ENCODE measurements around the gene DPAGT1. TPM values are rescaled to one million over a fixed set of nuclear protein-coding genes. Genes with fewer than 3 reads are reported as not detected.
A peak's percentile ranks its signal among the peaks of the same experiment; 100 is the strongest.

The DPAGT1 gene
- total RNA-seq, 1 donor from 2014 or later, result 15.4 TPM

- DNase-seq, result no peak
- Histone ChIP-seq H3K4me1 (peaks cover 26% of the 10 kb centered on the region), H3K27me3 (ENCODE audit: low read depth) (no peaks in the 10 kb centered on the region), H3K4me3 (no peak overlapping the region), H3K36me3 (peaks cover 27% of the 10 kb centered on the region), H3K9me3 (replicated peaks) (no peaks in the 10 kb centered on the region), H3K27ac (replicated peaks) (no peak overlapping the region)
- TF ChIP-seq CTCF (IDR thresholded peaks at IDR 0.05; ENCODE audit: borderline replicate concordance), result no peak
- intact Hi-C loops (cut with micrococcal nuclease), result no loop called here
Measured at GRCh38 chr11:119118227-119118626, 16.6 kb upstream of the DPAGT1 start.

- intact Hi-C loops (cut with micrococcal nuclease), result no loop called here
- peaks cover 15% of the 10 kb centered on the region for H3K4me1 ChIP-seq
- no peaks in the 10 kb centered on the region for H3K27me3 ChIP-seq (ENCODE audit: low read depth)
- H3K27ac ChIP-seq (replicated peaks), result no peak overlapping the region
- no peak for TF ChIP-seq CTCF (IDR thresholded peaks at IDR 0.05; ENCODE audit: borderline replicate concordance)
- H3K9me3 ChIP-seq (replicated peaks), result no peaks in the 10 kb centered on the region
- peaks cover 38% of the 10 kb centered on the region for H3K36me3 ChIP-seq
- H3K4me3 ChIP-seq, result no peak overlapping the region
- DNase-seq, result no peak
Measured at GRCh38 chr11:119117004-119117706, 15.5 kb upstream of the DPAGT1 start.

GRCh38 chr11:119116601-119117000 lies 14.9 kb upstream of the DPAGT1 start:
- peak overlapping the region; percentile 2 for H3K4me3 ChIP-seq
- no peak for DNase-seq
- peak overlapping the region; percentile 18 for H3K27ac ChIP-seq (replicated peaks)
- intact Hi-C loops (cut with micrococcal nuclease), result no loop called here
- H3K9me3 ChIP-seq (replicated peaks), result no peaks in the 10 kb centered on the region
- peaks cover 43% of the 10 kb centered on the region for H3K36me3 ChIP-seq
- no peaks in the 10 kb centered on the region for H3K27me3 ChIP-seq (ENCODE audit: low read depth)
- peaks cover 10% of the 10 kb centered on the region for H3K4me1 ChIP-seq
- TF ChIP-seq CTCF (IDR thresholded peaks at IDR 0.05; ENCODE audit: borderline replicate concordance), result no peak

- H3K4me3 ChIP-seq, result peak overlapping the region; percentile 2
- H3K9me3 ChIP-seq (replicated peaks), result no peaks in the 10 kb centered on the region
- H3K27me3 ChIP-seq (ENCODE audit: low read depth), result no peaks in the 10 kb centered on the region
- intact Hi-C loops (cut with micrococcal nuclease), result no loop called here
- peak overlapping the region; percentile 18 for H3K27ac ChIP-seq (replicated peaks)
- H3K36me3 ChIP-seq, result peaks cover 47% of the 10 kb centered on the region
- H3K4me1 ChIP-seq, result peaks cover 8% of the 10 kb centered on the region
- TF ChIP-seq CTCF (IDR thresholded peaks at IDR 0.05; ENCODE audit: borderline replicate concordance), result no peak
- DNase-seq, result no peak
Measured at GRCh38 chr11:119116235-119116594, 14.6 kb upstream of the DPAGT1 start.

- H3K27ac ChIP-seq (replicated peaks), result peak overlapping the region; percentile 18
- H3K9me3 ChIP-seq (replicated peaks), result no peaks in the 10 kb centered on the region
- H3K4me1 ChIP-seq, result peaks cover 4% of the 10 kb centered on the region
- peak; percentile 56 for DNase-seq
- H3K27me3 ChIP-seq (ENCODE audit: low read depth), result no peaks in the 10 kb centered on the region
- H3K36me3 ChIP-seq, result peaks cover 52% of the 10 kb centered on the region
- H3K4me3 ChIP-seq, result peak overlapping the region; percentile 4
- no peak for TF ChIP-seq CTCF (IDR thresholded peaks at IDR 0.05; ENCODE audit: borderline replicate concordance)
- intact Hi-C loops (cut with micrococcal nuclease), result no loop called here
Measured at GRCh38 chr11:119115484-119116234, 14.0 kb upstream of the DPAGT1 start.
